Esophagus squamous epithelium (tissue), 5 donors: ENCODE measurements around the gene XYLT2. TPM values are rescaled to one million over a fixed set of nuclear protein-coding genes. Genes with fewer than 3 reads are reported as not detected.

Source experiments
- DNase-seq: peaks from one replicate; lab custom pipeline; 2025; lab: John Stamatoyannopoulos, UW
- H3K27ac ChIP-seq, 4 donors: fragments of 200-600 bp; sonication (generic); one replicate each; pipeline ENCODE4 v1.5.1; 2016 to 2019; ENCODE audit warnings: mild to moderate bottlenecking in 1 of 4
- H3K27me3 ChIP-seq, 4 donors: fragments of 200-600 bp; sonication (generic); 1 replicate in 3 of 4; 2 replicates in 1 of 4; pipeline versions ENCODE4 v1.5.1 to v1.6.0; 2017 to 2021; ENCODE audit warnings: antibody characterized with exemption in 1 of 4
- H3K36me3 ChIP-seq, 3 donors: fragments of 200-600 bp; sonication (generic); one replicate each; pipeline ENCODE4 v1.5.1; 2016 to 2019
- H3K4me1 ChIP-seq, 3 donors: fragments of 200-600 bp; sonication (generic); one replicate each; pipeline ENCODE4 v1.5.1; 2017 to 2019
- H3K4me3 ChIP-seq, 4 donors: fragments of 200-600 bp; sonication (generic); 1 replicate in 3 of 4; 2 replicates in 1 of 4; pipeline ENCODE4 v1.5.1; 2016 to 2019; ENCODE audit warnings: mild to moderate bottlenecking in 2 of 4, moderate library complexity in 1 of 4
- H3K9me3 ChIP-seq, 3 donors: fragments of 200-600 bp; sonication (generic); one replicate each; pipeline ENCODE4 v1.5.1; 2016 to 2019
- CTCF ChIP-seq, 6 experiments: fragments of 450-650 bp in 4 of 6; fragments of 200-600 bp in 2 of 6; sonication (generic) in 2 of 6; IDR thresholded peaks; one replicate each; pipeline ENCODE4 v1.5.1; 2016 to 2019; ENCODE audit warnings: antibody characterized with exemption in 6 of 6, mild to moderate bottlenecking in 4 of 6, moderate library complexity in 4 of 6
- POLR2A ChIP-seq, 4 donors: fragments of 450-650 bp; IDR thresholded peaks; one replicate each; pipeline ENCODE4 v1.6.1; 2017; ENCODE audit warnings: antibody characterized with exemption in 4 of 4, mild to moderate bottlenecking in 4 of 4, moderate library complexity in 3 of 4
- WGBS, 2 donors: methylation state at CpG; one replicate each; pipeline ENCODE4 v1.1.5; 2018; 5-methylcytosine and 5-hydroxymethylcytosine counted together
- intact Hi-C: fragments of 100-400 bp; cut with DNase I; formaldehyde crosslinking; loops from one replicate; pipeline ENCODE4 v1.15.0; 2022
- total RNA-seq, 4 donors: library from RNA; depleted of rRNA; stranded (reverse); fragments of >200 nt; gene quantifications; one replicate each; pipeline ENCODE4 v1.1.0, GENCODE V29; 2016
- donor health status: DM: yes; HTN: yes; CAD: no.

The XYLT2 gene
- total RNA-seq, 4 donors from 2014 or later, result 10.0 to 17.5 (median 13.5) TPM

GRCh38 chr17:50353600-50354195 is 7.8 kb downstream of the XYLT2 start:
- intact Hi-C loops, result no loop called here
- Histone ChIP-seq H3K36me3 (peaks cover 15 to 69% (median 42%) of the 10 kb centered on the region in 3 donors), H3K27ac (no peak overlapping the region), H3K4me1 (peaks cover 2 to 5% (median 5%) of the 10 kb centered on the region in 3 donors), H3K27me3 (no peaks in the 10 kb centered on the region), H3K9me3 (no peaks in the 10 kb centered on the region), H3K4me3 (no peak overlapping the region)
- DNase-seq, result no peak
- TF ChIP-seq CTCF (IDR thresholded peaks at IDR 0.05) (no peak), POLR2A (IDR thresholded peaks at IDR 0.05) (no peak)
- 96 to 98% methylated on average over 7 to 8 of the region's 27 CpGs for WGBS, 2 donors

GRCh38 chr17:50354198-50354597 is 8.3 kb downstream of the XYLT2 start:
- no peak overlapping the region for H3K4me3 ChIP-seq
- H3K9me3 ChIP-seq, result no peaks in the 10 kb centered on the region
- no peak overlapping the region for H3K27ac ChIP-seq
- H3K27me3 ChIP-seq, result no peaks in the 10 kb centered on the region
- WGBS, 2 donors, result 89 to 92% methylated on average over 9 to 11 of the region's 15 CpGs
- H3K36me3 ChIP-seq, result peaks cover 15 to 74% (median 42%) of the 10 kb centered on the region in 3 donors
- no peaks in the 10 kb centered on the region for H3K4me1 ChIP-seq
- DNase-seq, result no peak
- intact Hi-C loops, result no loop called here
- TF ChIP-seq CTCF (IDR thresholded peaks at IDR 0.05), result no peak
- no peak for TF ChIP-seq POLR2A (IDR thresholded peaks at IDR 0.05)

- Histone ChIP-seq H3K36me3 (peaks cover 15 to 80% (median 42%) of the 10 kb centered on the region in 3 donors), H3K4me1 (no peaks in the 10 kb centered on the region), H3K27me3 (no peaks in the 10 kb centered on the region), H3K27ac (no peak overlapping the region), H3K4me3 (no peak overlapping the region), H3K9me3 (no peaks in the 10 kb centered on the region)
- 97% methylated on average over 7 of the region's 13 CpGs; no CpG with 5 or more reads in 1 of the 2 donors for WGBS, 2 donors
- no peak for TF ChIP-seq POLR2A (IDR thresholded peaks at IDR 0.05)
- no peak for TF ChIP-seq CTCF (IDR thresholded peaks at IDR 0.05)
- intact Hi-C loops, result no loop called here
- DNase-seq, result no peak
These were observed 8.8 kb downstream of the XYLT2 start for GRCh38 chr17:50354776-50355175.

GRCh38 chr17:50355336-50355700 is 9.4 kb downstream of the XYLT2 start:
- TF ChIP-seq CTCF (IDR thresholded peaks at IDR 0.05), result no peak
- no peak overlapping the region for H3K27ac ChIP-seq
- no peak overlapping the region for H3K4me3 ChIP-seq
- intact Hi-C loops, result no loop called here
- H3K36me3 ChIP-seq, result peaks cover 15 to 86% (median 42%) of the 10 kb centered on the region in 3 donors
- WGBS, 2 donors, result 67% methylated on average over 2 of the region's 4 CpGs; no CpG with 5 or more reads in 1 of the 2 donors
- no peak for DNase-seq
- no peaks in the 10 kb centered on the region for H3K4me1 ChIP-seq
- H3K27me3 ChIP-seq, result no peaks in the 10 kb centered on the region
- H3K9me3 ChIP-seq, result no peaks in the 10 kb centered on the region

- Histone ChIP-seq H3K27ac (no peak overlapping the region), H3K4me1 (no peaks in the 10 kb centered on the region), H3K36me3 (peaks cover 15 to 91% (median 42%) of the 10 kb centered on the region in 3 donors), H3K9me3 (no peaks in the 10 kb centered on the region), H3K4me3 (no peak overlapping the region), H3K27me3 (no peaks in the 10 kb centered on the region)
- WGBS, 2 donors, result 66 to 80% methylated on average over 2 to 6 of the region's 20 CpGs
- TF ChIP-seq CTCF (IDR thresholded peaks at IDR 0.05) (no peak), POLR2A (IDR thresholded peaks at IDR 0.05) (no peak)
- no peak for DNase-seq
- intact Hi-C loops, result no loop called here
These were observed 9.9 kb downstream of the XYLT2 start for GRCh38 chr17:50355701-50356341.
